H9 (cell line): ENCODE data around the gene MARCHF10. TPM values are rescaled to one million over a fixed set of nuclear protein-coding genes. Genes with fewer than 3 reads are reported as not detected.

Source experiments
- DNase-seq: peaks from one replicate; pipeline ENCODE4 v3.0.0-alpha.2; 2017
- H2AFZ ChIP-seq: one replicate; pipeline ENCODE4 v1.6.1; 2013; ENCODE audit warnings: mild to moderate bottlenecking, low read length, control low read depth, moderate library complexity
- H2AK5ac ChIP-seq: 2 replicates; pipeline ENCODE4 v1.6.1; 2013; ENCODE audit warnings: low read length, control low read depth, mixed read lengths; ENCODE audit not compliant: insufficient read length
- H2BK120ac ChIP-seq: one replicate; pipeline ENCODE4 v1.6.1; 2013; ENCODE audit warnings: low read depth, mild to moderate bottlenecking, low read length, control low read depth, inconsistent platforms; ENCODE audit not compliant: poor library complexity, severe bottlenecking
- H2BK12ac ChIP-seq: 2 replicates; pipeline ENCODE4 v1.6.1; 2013; ENCODE audit warnings: low read length, control low read depth, mixed read lengths, low read depth; ENCODE audit not compliant: insufficient read length
- H2BK15ac ChIP-seq: 2 replicates; pipeline ENCODE4 v1.6.1; 2013; ENCODE audit warnings: low read depth, low read length, control low read depth
- H2BK20ac ChIP-seq: one replicate; pipeline ENCODE4 v1.6.1; 2013; ENCODE audit warnings: low read depth, mild to moderate bottlenecking, low read length, control low read depth, inconsistent platforms; ENCODE audit not compliant: poor library complexity, severe bottlenecking
- H2BK5ac ChIP-seq: 2 replicates; pipeline ENCODE4 v1.6.1; 2013; ENCODE audit warnings: low read length, control low read depth, mixed read lengths; ENCODE audit not compliant: insufficient read length
- H3K14ac ChIP-seq: 2 replicates; pipeline ENCODE4 v1.6.1; 2013; ENCODE audit warnings: low read length, control low read depth; ENCODE audit not compliant: insufficient read depth
- H3K18ac ChIP-seq: 2 replicates; pipeline ENCODE4 v1.6.1; 2013; ENCODE audit warnings: low read depth, mild to moderate bottlenecking, mixed read lengths, low read length, control low read depth; ENCODE audit not compliant: insufficient read length
- H3K23ac ChIP-seq: 2 replicates; pipeline ENCODE4 v1.6.1; 2013; ENCODE audit warnings: low read length, control low read depth, mixed read lengths, low read depth; ENCODE audit not compliant: insufficient read length
- H3K23me2 ChIP-seq: 2 replicates; pipeline ENCODE4 v1.6.1; 2013; ENCODE audit warnings: low read depth, mild to moderate bottlenecking, mixed read lengths, low read length, control low read depth; ENCODE audit not compliant: insufficient read length, poor library complexity, severe bottlenecking
- H3K27ac ChIP-seq: 2 replicates; pipeline ENCODE4 v1.5.1; 2013; ENCODE audit warnings: low read length, control low read depth, mixed read lengths, low read depth; ENCODE audit not compliant: insufficient read length
- H3K27me3 ChIP-seq: 2 replicates; pipeline ENCODE4 v1.6.1; 2013; ENCODE audit warnings: low read length, control low read depth, inconsistent platforms; ENCODE audit not compliant: insufficient read depth
- H3K4ac ChIP-seq: 2 replicates; pipeline ENCODE4 v1.6.1; 2013; ENCODE audit warnings: low read depth, mild to moderate bottlenecking, control low read depth, inconsistent platforms, low read length, moderate library complexity
- H3K4me1 ChIP-seq: 2 replicates; pipeline ENCODE4 v1.6.1; 2013; ENCODE audit warnings: low read length, control low read depth, inconsistent platforms; ENCODE audit not compliant: insufficient read depth
- H3K4me2 ChIP-seq: 2 replicates; pipeline ENCODE4 v1.6.1; 2013; ENCODE audit warnings: low read length, control low read depth, mixed read lengths; ENCODE audit not compliant: insufficient read length, insufficient read depth
- H3K56ac ChIP-seq: 2 replicates; pipeline ENCODE4 v1.6.1; 2013; ENCODE audit warnings: low read depth, mild to moderate bottlenecking, mixed read lengths, low read length, control low read depth; ENCODE audit not compliant: insufficient read length
- H3K79me1 ChIP-seq: 2 replicates; pipeline ENCODE4 v1.6.1; 2013; ENCODE audit warnings: low read depth, mild to moderate bottlenecking, moderate library complexity, low read length, control low read depth, inconsistent platforms; ENCODE audit not compliant: insufficient read depth, poor library complexity, severe bottlenecking
- H3K79me2 ChIP-seq: 2 replicates; pipeline ENCODE4 v1.6.1; 2013; ENCODE audit warnings: low read length, control low read depth, inconsistent platforms; ENCODE audit not compliant: insufficient read depth
- H3K9ac ChIP-seq: 2 replicates; pipeline ENCODE4 v1.6.1; 2013; ENCODE audit warnings: low read length, control low read depth, mixed read lengths; ENCODE audit not compliant: insufficient read length; ENCODE audit errors: extremely low read depth
- H3K9me3 ChIP-seq: one replicate; pipeline ENCODE4 v1.6.1; 2013; ENCODE audit warnings: low read depth, low read length, inconsistent platforms; ENCODE audit not compliant: control insufficient read depth
- H3T11ph ChIP-seq: one replicate; pipeline ENCODE4 v1.6.1; 2013; ENCODE audit warnings: mild to moderate bottlenecking, low read length, control low read depth, inconsistent platforms
- H4K20me1 ChIP-seq: one replicate; pipeline ENCODE4 v1.6.1; 2013; ENCODE audit not compliant: control insufficient read depth, insufficient read length, insufficient read depth
- H4K5ac ChIP-seq: 2 replicates; pipeline ENCODE4 v1.6.1; 2013; ENCODE audit warnings: low read depth, mild to moderate bottlenecking, mixed read lengths, low read length, control low read depth; ENCODE audit not compliant: insufficient read length
- H4K8ac ChIP-seq: replicated peaks from 2 replicates; pipeline ENCODE4 v1.6.1; 2013; ENCODE audit warnings: low read length, control low read depth, mixed read lengths, low read depth; ENCODE audit not compliant: insufficient read length
- H4K91ac ChIP-seq: 2 replicates; pipeline ENCODE4 v1.6.1; 2013; ENCODE audit warnings: low read depth, mild to moderate bottlenecking, moderate library complexity, mixed read lengths, low read length, control low read depth; ENCODE audit not compliant: insufficient read length
- H3K27ac Mint-ChIP-seq, 3 experiments: 2 replicates in 2 of 3; 3 replicates in 1 of 3; pipeline ENCODE4 v1.8.0; 2020 to 2021; ENCODE audit warnings: mixed read lengths in 3 of 3, mild to moderate bottlenecking in 1 of 3, moderate library complexity in 1 of 3
- H3K27me3 Mint-ChIP-seq: 2 replicates; pipeline ENCODE4 v1.8.0; 2021; ENCODE audit warnings: low read depth, mild to moderate bottlenecking, moderate library complexity, mixed read lengths
- H3K36me3 Mint-ChIP-seq, 3 experiments: 2 replicates in 2 of 3; 3 replicates in 1 of 3; pipeline ENCODE4 v1.8.0; 2020 to 2021; ENCODE audit warnings: low read depth in 3 of 3, mixed read lengths in 3 of 3; ENCODE audit not compliant: insufficient read depth in 1 of 3
- H3K4me1 Mint-ChIP-seq, 2 experiments: 2 replicates each; pipeline ENCODE4 v1.8.0; 2020; ENCODE audit warnings: mixed read lengths in 2 of 2
- H3K4me3 Mint-ChIP-seq, 2 experiments: 2 replicates in 1 of 2; 3 replicates in 1 of 2; pipeline ENCODE4 v1.8.0; 2020 to 2021; ENCODE audit warnings: mild to moderate bottlenecking in 2 of 2, mixed read lengths in 2 of 2, moderate library complexity in 1 of 2
- H3K9me3 Mint-ChIP-seq, 2 experiments: 2 replicates in 1 of 2; 3 replicates in 1 of 2; pipeline ENCODE4 v1.8.0; 2020; ENCODE audit warnings: mild to moderate bottlenecking in 2 of 2, mixed read lengths in 2 of 2, moderate library complexity in 1 of 2
- WGBS: extraction: QIAGEN DNeasy Blood & Tissue Kit; methylation state at CpG from one replicate; pipeline ENCODE4 v1.1.7; 2013; ENCODE audit warnings: missing lambda C conversion rate, low lambda C conversion rate, mixed read lengths; ENCODE audit not compliant: insufficient read length; ENCODE audit errors: extremely low coverage; 5-methylcytosine and 5-hydroxymethylcytosine counted together
- total RNA-seq: library from RNA; stranded (reverse); gene quantifications from 2 replicates; pipeline ENCODE4 v1.2.1, GENCODE V29; 2021
- TF ChIP-seq, protein P1 (sequence below): fragments of 200-600 bp; sonication (generic); conservative IDR thresholded peaks from 3 replicates; pipeline ENCODE4 v1.8.0; 2021; ENCODE audit warnings: antibody characterized with exemption, mild to moderate bottlenecking

Gene MARCHF10
- total RNA-seq, 1 experiment from 2014 or later: not detected

DNA sequence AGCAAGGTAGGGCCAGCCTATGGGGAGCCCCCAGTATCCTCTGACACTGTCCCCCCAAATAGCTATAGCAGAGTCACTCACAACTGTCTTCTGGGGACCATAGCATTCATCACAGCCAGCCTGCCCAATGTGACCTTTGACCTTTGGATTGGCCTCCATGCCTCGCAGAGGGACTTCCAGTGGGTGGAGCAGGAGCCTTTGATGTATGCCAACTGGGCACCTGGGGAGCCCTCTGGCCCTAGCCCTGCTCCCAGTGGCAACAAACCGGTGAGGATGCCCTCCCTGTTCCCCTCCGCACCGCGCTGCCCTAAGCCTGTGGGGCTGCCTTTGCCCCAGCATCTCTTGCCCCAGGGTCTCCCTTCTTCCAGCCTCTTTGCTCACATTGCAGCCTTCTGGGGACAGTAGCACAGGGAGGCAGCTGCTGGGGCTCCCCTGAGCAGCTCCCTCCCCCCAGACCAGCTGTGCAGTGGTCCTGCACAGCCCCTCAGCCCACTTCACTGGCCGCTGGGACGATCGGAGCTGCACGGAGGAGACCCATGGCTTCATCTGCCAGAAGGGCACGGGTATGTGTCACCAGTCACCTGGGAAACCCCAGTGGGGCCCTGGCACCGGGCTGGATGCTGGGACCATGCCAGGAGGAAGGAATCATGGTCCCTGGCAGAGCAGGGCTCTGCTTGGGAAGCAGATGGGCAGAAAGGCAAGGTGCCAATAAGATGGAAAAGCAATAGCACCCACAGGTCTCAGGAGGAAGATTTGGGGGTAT is 119.5 kb downstream of the MARCHF10 start:
- H3K23ac ChIP-seq: no peak overlapping the region
- H3K27ac ChIP-seq: no peak overlapping the region
- Mint-ChIP-seq H3K4me3 (no peak overlapping the region), H3K27me3 (no peaks in the 10 kb centered on the region), H3K36me3 (peaks cover 16 to 23% (median 19%) of the 10 kb centered on the region in 3 experiments), H3K27ac (no peak overlapping the region; a peak in 1 of 7 replicates), H3K9me3 (peaks cover 3% of the 10 kb centered on the region in 2 experiments; a peak in 1 of 5 replicates), H3K4me1 (peaks cover 0 to 6% of the 10 kb centered on the region in 2 experiments; a peak in 2 of 4 replicates)
- no peaks in the 10 kb centered on the region for H3K79me1 ChIP-seq
- no peak overlapping the region for H2BK20ac ChIP-seq
- H3K79me2 ChIP-seq: no peaks in the 10 kb centered on the region
- H4K5ac ChIP-seq: no peak overlapping the region
- H3K9ac ChIP-seq: no peak overlapping the region
- no peak overlapping the region for H2BK5ac ChIP-seq
- H3K27me3 ChIP-seq: no peaks in the 10 kb centered on the region
- no peaks in the 10 kb centered on the region for H3K9me3 ChIP-seq
- H2AK5ac ChIP-seq: no peak overlapping the region
- H2BK120ac ChIP-seq: no peak overlapping the region
- no peak overlapping the region for H3K18ac ChIP-seq
- TF ChIP-seq, protein P1, sequence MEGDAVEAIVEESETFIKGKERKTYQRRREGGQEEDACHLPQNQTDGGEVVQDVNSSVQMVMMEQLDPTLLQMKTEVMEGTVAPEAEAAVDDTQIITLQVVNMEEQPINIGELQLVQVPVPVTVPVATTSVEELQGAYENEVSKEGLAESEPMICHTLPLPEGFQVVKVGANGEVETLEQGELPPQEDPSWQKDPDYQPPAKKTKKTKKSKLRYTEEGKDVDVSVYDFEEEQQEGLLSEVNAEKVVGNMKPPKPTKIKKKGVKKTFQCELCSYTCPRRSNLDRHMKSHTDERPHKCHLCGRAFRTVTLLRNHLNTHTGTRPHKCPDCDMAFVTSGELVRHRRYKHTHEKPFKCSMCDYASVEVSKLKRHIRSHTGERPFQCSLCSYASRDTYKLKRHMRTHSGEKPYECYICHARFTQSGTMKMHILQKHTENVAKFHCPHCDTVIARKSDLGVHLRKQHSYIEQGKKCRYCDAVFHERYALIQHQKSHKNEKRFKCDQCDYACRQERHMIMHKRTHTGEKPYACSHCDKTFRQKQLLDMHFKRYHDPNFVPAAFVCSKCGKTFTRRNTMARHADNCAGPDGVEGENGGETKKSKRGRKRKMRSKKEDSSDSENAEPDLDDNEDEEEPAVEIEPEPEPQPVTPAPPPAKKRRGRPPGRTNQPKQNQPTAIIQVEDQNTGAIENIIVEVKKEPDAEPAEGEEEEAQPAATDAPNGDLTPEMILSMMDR: no peak
- DNase-seq: no peak
- peaks cover 2% of the 10 kb centered on the region for H4K20me1 ChIP-seq
- H4K8ac ChIP-seq: no peak overlapping the region
- H3K23me2 ChIP-seq: no peaks in the 10 kb centered on the region
- H3T11ph ChIP-seq: no peak overlapping the region
- H3K56ac ChIP-seq: no peak overlapping the region
- H3K4me2 ChIP-seq: no peak overlapping the region
- no peak overlapping the region for H3K4ac ChIP-seq
- H3K4me1 ChIP-seq: no peaks in the 10 kb centered on the region
- no CpG with 5 or more reads among the region's 11 CpGs for WGBS
- H2AFZ ChIP-seq: no peak overlapping the region
- H4K91ac ChIP-seq: no peak overlapping the region
- no peak overlapping the region for H3K14ac ChIP-seq
- H2BK15ac ChIP-seq: no peak overlapping the region
- no peak overlapping the region for H2BK12ac ChIP-seq
